AG09309 (cell line): ENCODE results near the gene ROMO1.
"Not testable (repeated sequence)": the region's sequence is repeated elsewhere in the genome, so short reads cannot be mapped to it uniquely, and the experiment has no call there.

ENCODE experiments used
- DNase-seq: peaks from one replicate; pipeline ENCODE4 v3.0.0-alpha.2; 2010; ENCODE audit warnings: low read depth
- H3K4me3 ChIP-seq: 2 replicates; pipeline ENCODE4 v1.5.1; 2011; ENCODE audit warnings: mild to moderate bottlenecking, low read depth, low read length, moderate library complexity; ENCODE audit not compliant: control insufficient read depth
- CTCF ChIP-seq: IDR thresholded peaks from 2 replicates; pipeline ENCODE4 v1.5.1; 2011; ENCODE audit warnings: mild to moderate bottlenecking, low read depth, low read length, inconsistent platforms; ENCODE audit not compliant: insufficient read depth, control insufficient read depth; ENCODE audit errors: missing control alignments

ROMO1 gene

GRCh38 chr20:35674921-35675320 lies 24.3 kb upstream of the ROMO1 start:
- no peak overlapping the region for H3K4me3 ChIP-seq
- TF ChIP-seq CTCF = no peak
- DNase-seq = no peak

- DNase-seq = no peak
- no peak for TF ChIP-seq CTCF
- no peak overlapping the region for H3K4me3 ChIP-seq
Measured at GRCh38 chr20:35680452-35681183, 18.6 kb upstream of the ROMO1 start.

- no peak for DNase-seq
- no peak overlapping the region for H3K4me3 ChIP-seq
- no peak for TF ChIP-seq CTCF
Measured at GRCh38 chr20:35681960-35682359, 17.2 kb upstream of the ROMO1 start.

GRCh38 chr20:35685368-35685767 lies 13.8 kb upstream of the ROMO1 start:
- not testable (repeated sequence) for H3K4me3 ChIP-seq, DNase-seq

GRCh38 chr20:35686872-35687271 lies 12.3 kb upstream of the ROMO1 start:
- H3K4me3 ChIP-seq, DNase-seq: not testable (repeated sequence)
- TF ChIP-seq CTCF = peak; percentile 28

GRCh38 chr20:35690265-35690664 lies 8.9 kb upstream of the ROMO1 start:
- no peak for DNase-seq
- H3K4me3 ChIP-seq = no peak overlapping the region
- no peak for TF ChIP-seq CTCF

GRCh38 chr20:35695245-35695749 lies 3.9 kb upstream of the ROMO1 start:
- TF ChIP-seq CTCF = no peak
- no peak for DNase-seq
- H3K4me3 ChIP-seq = no peak overlapping the region
